K562 (cell line): ENCODE data around the gene CLEC4F. TPM values are rescaled to one million over a fixed set of nuclear protein-coding genes. Genes with fewer than 3 reads are reported as not detected.

Experiments used
- ATF3 ChIP-seq, 2 experiments: fragments of 450-650 bp in 1 of 2; sonication (generic) in 1 of 2; formaldehyde crosslinking in 1 of 2; IDR thresholded peaks in 1 of 2; conservative IDR thresholded peaks in 1 of 2; 2 replicates each; pipeline versions ENCODE4 v1.6.1 to v1.8.1; 2016 to 2023; ENCODE audit warnings: mild to moderate bottlenecking in 2 of 2, moderate library complexity in 2 of 2, inconsistent platforms in 1 of 2, missing genetic modification reagents in 1 of 2
- CCAR2 ChIP-seq: fragments of 200-400 bp; formaldehyde crosslinking; IDR thresholded peaks from 2 replicates; pipeline ENCODE4 v1.6.1; 2017; ENCODE audit warnings: mild to moderate bottlenecking, low read depth, low read length
- ERF ChIP-seq: fragments of 450-650 bp; formaldehyde crosslinking; IDR thresholded peaks from 2 replicates; pipeline ENCODE4 v1.4.0; 2020; ENCODE audit warnings: mild to moderate bottlenecking, mixed read lengths
- JUND ChIP-seq, 2 experiments: IDR thresholded peaks; 2 replicates in 1 of 2; 3 replicates in 1 of 2; pipeline ENCODE4 v1.6.1; 2011; ENCODE audit warnings: borderline replicate concordance in 2 of 2, low read depth in 2 of 2, low read length in 2 of 2, improper control_type of control experiment in 1 of 2, missing biosample characterization in 1 of 2, missing genetic modification characterization in 1 of 2, missing genetic modification reagents in 1 of 2
- MAFG ChIP-seq: fragments of 450-650 bp; conservative IDR thresholded peaks from 2 replicates; pipeline ENCODE4 v1.6.1; 2016; ENCODE audit warnings: missing genetic modification characterization, missing compliant biosample characterization
- MEF2A ChIP-seq: IDR thresholded peaks from 2 replicates; pipeline ENCODE4 v1.6.1; 2011; ENCODE audit warnings: low read depth, mild to moderate bottlenecking, low read length, moderate library complexity; ENCODE audit not compliant: control insufficient read depth
- NFATC3 ChIP-seq: fragments of 450-650 bp; IDR thresholded peaks from 2 replicates; pipeline ENCODE4 v1.6.1; 2017; ENCODE audit warnings: mild to moderate bottlenecking
- POU5F1 ChIP-seq: fragments of 150-350 bp; IDR thresholded peaks from 2 replicates; pipeline ENCODE4 v1.6.1; 2014; ENCODE audit warnings: borderline replicate concordance, low read length, low read depth, mild to moderate bottlenecking; ENCODE audit not compliant: partially characterized antibody
- RBM34 ChIP-seq: fragments of 200-400 bp; formaldehyde crosslinking; IDR thresholded peaks from 2 replicates; pipeline ENCODE4 v1.6.1; 2018; ENCODE audit warnings: low read length, borderline replicate concordance; ENCODE audit not compliant: insufficient read depth
- SETDB1 ChIP-seq: IDR thresholded peaks from one replicate; pipeline ENCODE4 v1.6.1; 2012; ENCODE audit warnings: low read length, control low read depth, inconsistent platforms
- ZNF561 ChIP-seq: fragments of 450-650 bp; formaldehyde crosslinking; conservative IDR thresholded peaks from 2 replicates; pipeline ENCODE4 v1.4.0; 2020; ENCODE audit warnings: mild to moderate bottlenecking, moderate library complexity
- ZNF695 ChIP-seq: fragments of 450-650 bp; formaldehyde crosslinking; IDR thresholded peaks from 2 replicates; pipeline ENCODE4 v1.4.0; 2020; ENCODE audit warnings: mild to moderate bottlenecking, moderate library complexity
- ZNF79 ChIP-seq: fragments of 250-450 bp; sonication (Bioruptor Pico); IDR thresholded peaks from 2 replicates; pipeline ENCODE4 v1.4.0; 2020; ENCODE audit warnings: low read depth, mild to moderate bottlenecking, moderate library complexity
- ZZZ3 ChIP-seq: fragments of 450-650 bp; IDR thresholded peaks from 2 replicates; pipeline ENCODE4 v1.6.1; 2016; ENCODE audit warnings: antibody characterized with exemption, mild to moderate bottlenecking, moderate library complexity
- polyA plus RNA-seq, 8 experiments: library from polyadenylated mRNA; depleted of rRNA in 4 of 8; stranded (reverse) in 5 of 8; unstranded in 3 of 8; fragments of >200 nt; fragmentation: Nextera tagmentation in 2 of 8; fragmentation: Illumina TruSeq in 1 of 8; extraction: Ambion mirVana in 2 of 8; extraction: Trizol in 1 of 8; gene quantifications; 2 replicates each; pipeline versions ENCODE4 v1.2.1 to v1.2.3, GENCODE V29; 2011 to 2014; ENCODE audit warnings: inconsistent platforms in 1 of 8, missing spikeins in 1 of 8
- total RNA-seq, 7 experiments: library from RNA; depleted of rRNA in 6 of 7; stranded (reverse); fragments of >200 nt in 6 of 7; fragmentation: Illumina TruSeq in 2 of 7; extraction: Trizol in 2 of 7; gene quantifications; 2 replicates each; pipeline versions ENCODE4 v1.2.1 to v1.2.3, GENCODE V29; 2011 to 2021; ENCODE audit warnings: low replicate concordance in 1 of 7
- TF ChIP-seq, protein P1 (sequence below): fragments of 250-450 bp; sonication (Bioruptor Pico); IDR thresholded peaks from 2 replicates; pipeline ENCODE4 v1.4.0; 2020; ENCODE audit warnings: mild to moderate bottlenecking
- TF ChIP-seq, protein P2 (sequence below): fragments of 250-450 bp; sonication (Bioruptor Pico); IDR thresholded peaks from 2 replicates; pipeline ENCODE4 v1.5.0; 2022; ENCODE audit warnings: mild to moderate bottlenecking
- TF ChIP-seq, protein P3 (sequence below): sonication (generic); formaldehyde crosslinking; IDR thresholded peaks from 2 replicates; pipeline ENCODE4 v1.4.0; 2020; ENCODE audit warnings: mild to moderate bottlenecking, missing genetic modification reagents
- TF ChIP-seq, protein P4 (sequence below): sonication (generic); formaldehyde crosslinking; IDR thresholded peaks from 2 replicates; pipeline ENCODE4 v1.5.0; 2020; ENCODE audit warnings: missing genetic modification reagents

The CLEC4F gene
- total and polyA plus RNA-seq, 9 of the 15 experiments (the other 6 are each of a cell fraction or from before 2014, with no cell fraction given): not detected

DNA sequence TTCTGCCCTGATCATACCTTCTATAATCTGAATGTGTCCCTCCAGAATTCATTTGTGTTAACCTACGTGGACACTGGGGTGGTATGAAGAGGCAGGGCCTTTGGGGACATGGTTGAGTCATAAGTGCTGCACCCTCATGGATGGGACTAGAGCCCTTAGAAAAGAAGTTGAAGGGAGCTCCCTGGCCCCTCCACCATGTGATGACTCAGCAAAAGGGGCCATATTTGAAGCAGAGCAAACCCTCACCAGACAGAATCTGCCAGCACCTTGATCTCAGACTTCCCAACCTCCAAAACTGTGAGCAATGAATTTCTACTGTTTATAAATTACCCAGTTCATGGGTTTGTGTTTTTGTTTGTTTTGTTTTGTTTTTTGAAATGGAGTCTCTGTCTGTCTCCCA, 48.6 kb upstream of the CLEC4F start (continued):
- no peak for TF ChIP-seq ZNF561
- peak; percentile 18; the same call in 1 of the 2 replicates for TF ChIP-seq JUND (IDR thresholded peaks at IDR 0.05; ENCODE audit: borderline replicate concordance, low read depth, low read length)
- no peak for TF ChIP-seq JUND (tag; IDR thresholded peaks at IDR 0.05; ENCODE audit: borderline replicate concordance, low read depth, low read length)
- TF ChIP-seq ATF3 (IDR thresholded peaks at IDR 0.05): peak; percentile 30; the same call in 1 of the 2 replicates
- TF ChIP-seq ATF3 (CRISPR knock-in tag; conservative IDR thresholded peaks at IDR 0.05): no peak
- TF ChIP-seq ZNF695 (CRISPR knock-in tag): no peak
- TF ChIP-seq, protein P1, sequence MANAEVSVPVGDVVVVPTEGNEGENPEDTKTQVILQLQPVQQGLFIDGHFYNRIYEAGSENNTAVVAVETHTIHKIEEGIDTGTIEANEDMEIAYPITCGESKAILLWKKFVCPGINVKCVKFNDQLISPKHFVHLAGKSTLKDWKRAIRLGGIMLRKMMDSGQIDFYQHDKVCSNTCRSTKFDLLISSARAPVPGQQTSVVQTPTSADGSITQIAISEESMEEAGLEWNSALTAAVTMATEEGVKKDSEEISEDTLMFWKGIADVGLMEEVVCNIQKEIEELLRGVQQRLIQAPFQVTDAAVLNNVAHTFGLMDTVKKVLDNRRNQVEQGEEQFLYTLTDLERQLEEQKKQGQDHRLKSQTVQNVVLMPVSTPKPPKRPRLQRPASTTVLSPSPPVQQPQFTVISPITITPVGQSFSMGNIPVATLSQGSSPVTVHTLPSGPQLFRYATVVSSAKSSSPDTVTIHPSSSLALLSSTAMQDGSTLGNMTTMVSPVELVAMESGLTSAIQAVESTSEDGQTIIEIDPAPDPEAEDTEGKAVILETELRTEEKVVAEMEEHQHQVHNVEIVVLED (CRISPR knock-in tag): no peak
- no peak for TF ChIP-seq ZNF79 (CRISPR knock-in tag)
- no peak for TF ChIP-seq CCAR2
- TF ChIP-seq, protein P2, sequence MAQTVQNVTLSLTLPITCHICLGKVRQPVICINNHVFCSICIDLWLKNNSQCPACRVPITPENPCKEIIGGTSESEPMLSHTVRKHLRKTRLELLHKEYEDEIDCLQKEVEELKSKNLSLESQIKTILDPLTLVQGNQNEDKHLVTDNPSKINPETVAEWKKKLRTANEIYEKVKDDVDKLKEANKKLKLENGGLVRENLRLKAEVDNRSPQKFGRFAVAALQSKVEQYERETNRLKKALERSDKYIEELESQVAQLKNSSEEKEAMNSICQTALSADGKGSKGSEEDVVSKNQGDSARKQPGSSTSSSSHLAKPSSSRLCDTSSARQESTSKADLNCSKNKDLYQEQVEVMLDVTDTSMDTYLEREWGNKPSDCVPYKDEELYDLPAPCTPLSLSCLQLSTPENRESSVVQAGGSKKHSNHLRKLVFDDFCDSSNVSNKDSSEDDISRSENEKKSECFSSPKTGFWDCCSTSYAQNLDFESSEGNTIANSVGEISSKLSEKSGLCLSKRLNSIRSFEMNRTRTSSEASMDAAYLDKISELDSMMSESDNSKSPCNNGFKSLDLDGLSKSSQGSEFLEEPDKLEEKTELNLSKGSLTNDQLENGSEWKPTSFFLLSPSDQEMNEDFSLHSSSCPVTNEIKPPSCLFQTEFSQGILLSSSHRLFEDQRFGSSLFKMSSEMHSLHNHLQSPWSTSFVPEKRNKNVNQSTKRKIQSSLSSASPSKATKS: no peak
- no peak for TF ChIP-seq RBM34
- TF ChIP-seq ERF (CRISPR knock-in tag): no peak
- no peak for TF ChIP-seq ZZZ3
- TF ChIP-seq, protein P3, sequence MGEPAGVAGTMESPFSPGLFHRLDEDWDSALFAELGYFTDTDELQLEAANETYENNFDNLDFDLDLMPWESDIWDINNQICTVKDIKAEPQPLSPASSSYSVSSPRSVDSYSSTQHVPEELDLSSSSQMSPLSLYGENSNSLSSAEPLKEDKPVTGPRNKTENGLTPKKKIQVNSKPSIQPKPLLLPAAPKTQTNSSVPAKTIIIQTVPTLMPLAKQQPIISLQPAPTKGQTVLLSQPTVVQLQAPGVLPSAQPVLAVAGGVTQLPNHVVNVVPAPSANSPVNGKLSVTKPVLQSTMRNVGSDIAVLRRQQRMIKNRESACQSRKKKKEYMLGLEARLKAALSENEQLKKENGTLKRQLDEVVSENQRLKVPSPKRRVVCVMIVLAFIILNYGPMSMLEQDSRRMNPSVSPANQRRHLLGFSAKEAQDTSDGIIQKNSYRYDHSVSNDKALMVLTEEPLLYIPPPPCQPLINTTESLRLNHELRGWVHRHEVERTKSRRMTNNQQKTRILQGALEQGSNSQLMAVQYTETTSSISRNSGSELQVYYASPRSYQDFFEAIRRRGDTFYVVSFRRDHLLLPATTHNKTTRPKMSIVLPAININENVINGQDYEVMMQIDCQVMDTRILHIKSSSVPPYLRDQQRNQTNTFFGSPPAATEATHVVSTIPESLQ (CRISPR knock-in tag): no peak
- peak; percentile 97 for TF ChIP-seq MAFG (tag)
- no peak for TF ChIP-seq POU5F1
- TF ChIP-seq, protein P4, sequence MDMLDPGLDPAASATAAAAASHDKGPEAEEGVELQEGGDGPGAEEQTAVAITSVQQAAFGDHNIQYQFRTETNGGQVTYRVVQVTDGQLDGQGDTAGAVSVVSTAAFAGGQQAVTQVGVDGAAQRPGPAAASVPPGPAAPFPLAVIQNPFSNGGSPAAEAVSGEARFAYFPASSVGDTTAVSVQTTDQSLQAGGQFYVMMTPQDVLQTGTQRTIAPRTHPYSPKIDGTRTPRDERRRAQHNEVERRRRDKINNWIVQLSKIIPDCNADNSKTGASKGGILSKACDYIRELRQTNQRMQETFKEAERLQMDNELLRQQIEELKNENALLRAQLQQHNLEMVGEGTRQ (CRISPR knock-in tag): no peak
- TF ChIP-seq NFATC3: no peak
- no peak for TF ChIP-seq SETDB1
- no peak for TF ChIP-seq MEF2A
